AG10803 (cell line): ENCODE measurements around the gene SSX2IP.

Experiments
- DNase-seq: peaks from one replicate; pipeline ENCODE4 v3.0.0; 2010; ENCODE audit warnings: low read depth
- H3K4me3 ChIP-seq: 2 replicates; pipeline ENCODE4 v1.5.1; 2011; ENCODE audit warnings: mild to moderate bottlenecking, low read length, control low read depth
- TF ChIP-seq, protein P1 (sequence below): conservative IDR thresholded peaks from 2 replicates; pipeline ENCODE4 v1.5.1; 2011; ENCODE audit warnings: mild to moderate bottlenecking, low read length, control low read depth, inconsistent platforms

SSX2IP gene

DNA sequence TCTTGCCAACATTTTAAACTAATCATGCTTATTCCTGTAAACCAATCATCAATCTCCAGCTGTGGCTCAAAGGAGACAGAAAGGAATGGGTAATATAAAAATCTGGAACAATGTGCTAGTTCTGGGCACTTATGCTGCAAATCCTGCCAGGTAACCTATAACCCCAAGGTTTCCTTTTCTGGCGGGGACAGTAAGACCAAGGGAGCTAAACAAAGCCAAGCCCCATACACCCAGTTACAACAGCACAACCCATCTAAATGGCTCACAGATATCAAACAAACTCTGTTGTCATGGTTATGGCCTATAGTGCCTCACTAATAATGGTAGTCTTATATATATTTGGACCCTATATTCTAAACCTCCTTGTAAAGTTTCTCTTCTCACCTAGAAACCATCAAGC, 79.2 kb downstream of the SSX2IP start:
- no peak overlapping the region for H3K4me3 ChIP-seq
- DNase-seq: no peak
- TF ChIP-seq, protein P1, sequence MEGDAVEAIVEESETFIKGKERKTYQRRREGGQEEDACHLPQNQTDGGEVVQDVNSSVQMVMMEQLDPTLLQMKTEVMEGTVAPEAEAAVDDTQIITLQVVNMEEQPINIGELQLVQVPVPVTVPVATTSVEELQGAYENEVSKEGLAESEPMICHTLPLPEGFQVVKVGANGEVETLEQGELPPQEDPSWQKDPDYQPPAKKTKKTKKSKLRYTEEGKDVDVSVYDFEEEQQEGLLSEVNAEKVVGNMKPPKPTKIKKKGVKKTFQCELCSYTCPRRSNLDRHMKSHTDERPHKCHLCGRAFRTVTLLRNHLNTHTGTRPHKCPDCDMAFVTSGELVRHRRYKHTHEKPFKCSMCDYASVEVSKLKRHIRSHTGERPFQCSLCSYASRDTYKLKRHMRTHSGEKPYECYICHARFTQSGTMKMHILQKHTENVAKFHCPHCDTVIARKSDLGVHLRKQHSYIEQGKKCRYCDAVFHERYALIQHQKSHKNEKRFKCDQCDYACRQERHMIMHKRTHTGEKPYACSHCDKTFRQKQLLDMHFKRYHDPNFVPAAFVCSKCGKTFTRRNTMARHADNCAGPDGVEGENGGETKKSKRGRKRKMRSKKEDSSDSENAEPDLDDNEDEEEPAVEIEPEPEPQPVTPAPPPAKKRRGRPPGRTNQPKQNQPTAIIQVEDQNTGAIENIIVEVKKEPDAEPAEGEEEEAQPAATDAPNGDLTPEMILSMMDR: no peak

DNA sequence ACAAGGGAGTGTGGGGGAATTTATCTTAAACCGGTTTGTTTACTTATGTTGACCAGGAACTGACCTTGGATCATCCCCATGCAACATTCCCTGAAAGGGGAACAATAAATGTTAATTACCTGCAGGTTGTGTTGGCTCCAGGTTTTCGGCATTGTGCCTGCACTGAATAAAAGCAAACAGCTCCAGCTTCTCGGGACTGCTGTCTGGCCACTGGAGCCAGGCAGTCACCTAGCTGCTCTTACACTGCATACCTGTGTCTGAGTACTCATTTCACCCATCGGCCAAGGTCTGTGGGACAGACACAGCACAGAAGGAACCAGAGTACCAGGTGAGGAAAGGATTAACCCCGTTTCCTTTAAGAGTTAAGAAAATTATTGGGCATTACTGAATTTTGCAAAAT, 83.3 kb downstream of the SSX2IP start:
- H3K4me3 ChIP-seq: no peak overlapping the region
- DNase-seq: no peak

DNA sequence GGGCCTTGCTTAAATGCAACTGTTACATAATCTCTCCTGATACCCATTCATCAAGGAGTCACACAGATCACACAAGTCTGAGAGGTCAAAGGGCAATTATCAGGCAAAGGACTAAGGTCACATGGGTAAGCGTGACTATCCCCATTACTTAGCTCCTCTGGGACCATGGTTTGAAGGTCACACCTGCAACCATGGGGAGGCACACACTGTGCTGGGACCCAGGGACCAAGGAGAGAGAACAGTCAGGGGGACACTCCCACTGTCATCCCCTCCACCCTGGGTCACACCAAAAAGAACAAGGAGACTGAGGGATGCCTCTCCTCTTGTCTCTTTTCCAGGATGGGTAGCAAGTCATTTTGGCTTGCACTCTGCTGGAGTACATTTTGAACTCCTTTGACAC, 85.1 kb downstream of the SSX2IP start:
- no peak for DNase-seq

More for the DNA sequence above, 83.3 kb downstream of the SSX2IP start:
- TF ChIP-seq, protein P1: no peak

DNA sequence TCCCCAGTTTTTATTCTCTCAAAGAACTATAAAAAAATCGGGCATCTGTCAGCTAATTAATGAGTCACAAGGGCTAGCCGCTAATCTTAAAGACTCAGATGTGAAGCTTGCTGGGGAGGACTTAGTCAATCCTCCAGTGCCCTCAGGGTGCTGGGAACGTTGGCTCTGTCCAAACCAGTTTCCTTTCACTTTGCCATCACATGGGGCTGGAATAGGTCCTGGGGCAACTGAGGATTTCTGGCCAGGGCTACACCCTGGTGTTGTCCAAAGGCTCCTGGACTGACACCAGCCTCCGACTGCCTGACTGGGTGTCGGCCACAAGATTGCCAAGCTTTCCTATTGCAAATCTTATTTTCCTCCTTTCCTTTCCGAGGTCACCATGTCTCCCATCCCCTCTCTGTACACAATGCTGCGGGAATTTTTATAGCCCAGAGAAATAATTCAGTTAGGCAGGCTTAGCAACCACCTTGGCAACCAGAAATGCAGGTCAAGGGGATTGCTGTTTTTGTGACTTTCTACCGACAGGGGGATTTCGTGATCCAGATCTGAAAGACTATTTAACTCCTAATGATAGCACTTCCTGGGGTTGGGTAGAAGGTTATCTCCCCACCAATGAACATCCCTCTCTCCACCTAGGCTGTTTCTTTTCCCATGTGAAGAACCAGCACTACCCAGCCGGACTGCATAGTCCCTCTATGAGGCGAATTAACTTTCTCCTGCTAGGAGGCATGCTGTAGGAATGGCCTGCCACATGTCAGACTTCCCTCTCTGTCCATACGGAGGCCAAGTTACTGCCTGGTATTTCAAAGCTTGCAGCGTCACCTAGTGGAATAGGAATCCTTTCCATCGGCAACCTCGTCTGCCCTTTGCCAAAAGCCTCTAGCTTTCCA, 86.1 kb downstream of the SSX2IP start:
- DNase-seq: peak; percentile 93
- TF ChIP-seq, protein P1: peak; percentile 83
- H3K4me3 ChIP-seq: peak overlapping the region; percentile 62

More for the DNA sequence above, 85.1 kb downstream of the SSX2IP start:
- TF ChIP-seq, protein P1: no peak
- no peak overlapping the region for H3K4me3 ChIP-seq

DNA sequence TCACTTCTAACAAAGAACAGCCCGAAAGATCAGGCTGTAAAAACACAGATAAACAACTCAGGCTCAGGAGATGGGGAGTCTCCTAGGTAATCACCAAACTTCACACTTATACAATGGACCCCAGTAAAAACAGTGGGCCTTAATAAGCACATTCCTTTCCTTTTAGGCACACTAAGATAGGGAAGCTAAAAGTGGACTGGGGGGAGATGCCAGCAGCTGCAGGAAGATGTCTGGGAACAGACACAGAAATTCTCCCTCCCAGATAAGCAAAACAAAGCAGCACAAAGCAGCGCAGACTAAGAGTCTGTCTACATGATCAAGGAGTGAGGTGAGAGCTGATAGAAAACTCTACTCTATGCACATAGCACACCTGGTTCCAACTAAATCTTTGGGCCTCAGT, 87.0 kb downstream of the SSX2IP start:
- H3K4me3 ChIP-seq: peak overlapping the region; percentile 62
- peak; percentile 5 for DNase-seq
- TF ChIP-seq, protein P1: no peak

DNA sequence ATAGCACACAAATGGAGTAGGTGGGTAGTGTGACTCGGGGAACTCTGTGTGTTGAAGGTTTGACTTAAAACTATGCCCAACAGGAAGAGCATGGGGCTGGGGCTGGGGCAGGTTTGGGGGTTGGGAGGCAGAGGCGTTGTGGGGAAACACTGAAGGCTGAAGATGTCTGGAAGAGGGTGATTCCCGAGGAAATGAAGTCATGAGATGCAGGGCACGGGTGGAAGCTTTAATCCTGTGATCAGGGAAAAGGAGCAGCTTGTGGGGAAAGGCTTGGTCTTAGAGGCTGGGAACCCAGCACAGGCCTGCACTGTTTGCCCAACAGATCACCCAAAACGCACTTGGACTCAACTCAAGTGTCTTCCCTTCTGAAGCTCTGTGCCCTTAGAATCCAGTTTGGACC, 89.5 kb downstream of the SSX2IP start:
- H3K4me3 ChIP-seq: no peak overlapping the region
- DNase-seq: no peak
- TF ChIP-seq, protein P1: no peak
